B cell (primary cell): ENCODE measurements around the gene TUT7. TPM values are rescaled to one million over a fixed set of nuclear protein-coding genes. Genes with fewer than 3 reads are reported as not detected.
"Not testable (repeated sequence)": the region's sequence is repeated elsewhere in the genome, so short reads cannot be mapped to it uniquely, and the experiment has no call there.

Experiments used
- ATAC-seq: fragments of 200-7000 bp; cut with Tn5 transposase; one replicate; pipeline ENCODE4 v1.10.0; 2021; ENCODE audit warnings: low read depth, mild to moderate bottlenecking, moderate number of reproducible peaks, moderate library complexity
- CTCF ChIA-PET: fragments of 350-600 bp; sonication (Branson Sonifier 250); formaldehyde crosslinking; loops from one replicate; lab custom pipeline; 2021; ENCODE audit warnings: antibody characterized with exemption, inconsistent platforms; lab: Charles Lee
- POLR2A ChIA-PET: fragments of 350-600 bp; sonication (Branson Sonifier 250); formaldehyde crosslinking; loops from one replicate; lab custom pipeline; 2021; ENCODE audit warnings: antibody characterized with exemption; lab: Charles Lee
- DNase-seq: peaks from one replicate; pipeline ENCODE4 v3.0.0; 2013
- H2AFZ ChIP-seq: 2 replicates; pipeline ENCODE4 v1.6.1; 2012; ENCODE audit warnings: mild to moderate bottlenecking, low read depth, low read length; ENCODE audit not compliant: insufficient read depth, poor library complexity, severe bottlenecking
- H3K27ac ChIP-seq, 2 donors: 1 replicate in 1 of 2; 2 replicates in 1 of 2; pipeline ENCODE4 v1.5.1; 2012 to 2013; ENCODE audit warnings: low read length in 2 of 2, mild to moderate bottlenecking in 2 of 2, moderate library complexity in 1 of 2
- H3K27me3 ChIP-seq, 4 experiments: fragments of 200-600 bp in 1 of 4; sonication (generic) in 1 of 4; replicated peaks in 1 of 4; 1 replicate in 2 of 4; 2 replicates in 2 of 4; pipeline versions ENCODE4 v1.6.1 to v1.7.0; 2013 to 2016; ENCODE audit warnings: low read length in 3 of 4, mild to moderate bottlenecking in 2 of 4, mixed read lengths in 1 of 4, moderate library complexity in 1 of 4; ENCODE audit not compliant: insufficient read depth in 4 of 4, control insufficient read depth in 3 of 4; ENCODE audit errors: control extremely low read depth in 1 of 4
- H3K36me3 ChIP-seq, 2 experiments: replicated peaks in 1 of 2; 1 replicate in 1 of 2; 2 replicates in 1 of 2; pipeline versions ENCODE4 v1.6.1 to v1.7.1; 2013; ENCODE audit warnings: low read length in 1 of 2; ENCODE audit not compliant: insufficient read depth in 2 of 2, control insufficient read depth in 1 of 2; ENCODE audit errors: control extremely low read depth in 1 of 2, extremely low read depth in 1 of 2
- H3K4me1 ChIP-seq, 2 donors: fragments of 200-600 bp in 1 of 2; sonication (generic) in 1 of 2; 1 replicate in 1 of 2; 2 replicates in 1 of 2; pipeline versions ENCODE4 v1.5.1 to v1.6.1; 2013 to 2017; ENCODE audit warnings: low read length in 2 of 2; ENCODE audit not compliant: control insufficient read depth in 2 of 2, insufficient read depth in 2 of 2
- H3K4me2 ChIP-seq: replicated peaks from 2 replicates; pipeline ENCODE3; 2012; ENCODE audit warnings: mild to moderate bottlenecking, low read depth, low read length; ENCODE audit not compliant: poor library complexity, severe bottlenecking
- H3K4me3 ChIP-seq, 5 experiments: fragments of 200-600 bp in 1 of 5; sonication (generic) in 1 of 5; 1 replicate in 3 of 5; 2 replicates in 2 of 5; pipeline versions ENCODE4 v1.5.1 to v1.7.0; 2011 to 2016; ENCODE audit warnings: low read length in 4 of 5, mild to moderate bottlenecking in 4 of 5, low read depth in 2 of 5, control low read depth in 1 of 5, moderate library complexity in 1 of 5; ENCODE audit not compliant: insufficient read depth in 1 of 5; ENCODE audit errors: control extremely low read depth in 1 of 5, extremely low read depth in 1 of 5
- H3K79me2 ChIP-seq: fragments of 200-600 bp; sonication (generic); one replicate; pipeline ENCODE4 v1.6.0; 2016; ENCODE audit warnings: low read length; ENCODE audit not compliant: control insufficient read depth, insufficient read depth
- H3K9ac ChIP-seq: fragments of 200-600 bp; sonication (generic); 2 replicates; pipeline ENCODE4 v1.6.1; 2017; ENCODE audit warnings: mild to moderate bottlenecking, low read length, moderate library complexity
- H3K9me3 ChIP-seq, 3 donors: one replicate each; pipeline versions ENCODE4 v1.6.1 to v1.7.1; 2013; ENCODE audit warnings: low read length in 2 of 3; ENCODE audit not compliant: control insufficient read depth in 2 of 3, insufficient read depth in 1 of 3; ENCODE audit errors: control extremely low read depth in 1 of 3
- H4K20me1 ChIP-seq: 2 replicates; pipeline ENCODE4 v1.6.0; 2012; ENCODE audit warnings: mild to moderate bottlenecking, low read length; ENCODE audit not compliant: insufficient read depth, control insufficient read depth, poor library complexity, severe bottlenecking
- H3K27ac Mint-ChIP-seq: one replicate; pipeline ENCODE4 v1.8.0; 2021; ENCODE audit warnings: mixed read lengths
- H3K27me3 Mint-ChIP-seq: one replicate; pipeline ENCODE4 v1.8.0; 2021; ENCODE audit warnings: mixed read lengths
- H3K4me1 Mint-ChIP-seq: one replicate; pipeline ENCODE4 v1.8.0; 2021; ENCODE audit warnings: mixed read lengths
- H3K4me3 Mint-ChIP-seq: one replicate; pipeline ENCODE4 v1.8.0; 2021; ENCODE audit warnings: mixed read lengths
- H3K9me3 Mint-ChIP-seq: one replicate; pipeline ENCODE4 v1.8.0; 2022; ENCODE audit warnings: mixed read lengths; ENCODE audit not compliant: insufficient read depth
- CTCF ChIP-seq: fragments of 200-600 bp; IDR thresholded peaks from one replicate; pipeline ENCODE4 v1.8.0; 2022; ENCODE audit warnings: antibody characterized with exemption, mild to moderate bottlenecking
- EZH2 ChIP-seq: IDR thresholded peaks from 2 replicates; pipeline ENCODE4 v1.6.1; 2012; ENCODE audit warnings: borderline replicate concordance, low read depth, mild to moderate bottlenecking, moderate library complexity, low read length; ENCODE audit not compliant: insufficient read depth, poor library complexity, severe bottlenecking
- WGBS: methylation state at CpG from one replicate; pipeline ENCODE4 v1.1.5; 2013; ENCODE audit warnings: missing lambda C conversion rate; ENCODE audit not compliant: insufficient coverage; 5-methylcytosine and 5-hydroxymethylcytosine counted together
- intact Hi-C: fragments of 100-400 bp; cut with micrococcal nuclease; formaldehyde crosslinking; loops from one replicate; pipeline ENCODE4 v1.10.0; 2022
- polyA plus RNA-seq: library from polyadenylated mRNA; depleted of rRNA; stranded (reverse); fragments of >200 nt; gene quantifications from 2 replicates; pipeline ENCODE4 v1.2.3, GENCODE V29; 2012
- total RNA-seq, 2 donors: library from RNA; stranded (reverse); fragments of 120-200 nt in 1 of 2; gene quantifications; 1 replicate in 1 of 2; 2 replicates in 1 of 2; pipeline versions ENCODE4 v1.2.3 to v1.2.4, GENCODE V29; 2013 to 2022

TUT7 gene
- total and polyA plus RNA-seq, 2 donors (not counting 1 experiment from before 2014, with no cell fraction given): 18.3 to 70.7 TPM

- Histone ChIP-seq H3K4me3 (no peak overlapping the region), H3K27ac (no peak overlapping the region), H2AFZ (no peak overlapping the region), H4K20me1 (no peaks in the 10 kb centered on the region), H3K4me2 (no peak overlapping the region), H3K36me3 (peaks cover 7 to 90% of the 10 kb centered on the region in 2 experiments), H3K9me3 (no peaks in the 10 kb centered on the region), H3K9ac (no peak overlapping the region), H3K27me3 (no peaks in the 10 kb centered on the region), H3K4me1 (no peaks in the 10 kb centered on the region), H3K79me2 (no peaks in the 10 kb centered on the region)
- no peak for TF ChIP-seq EZH2
- TF ChIP-seq CTCF: no peak
- intact Hi-C loops: no loop called here
- 100% methylated on average over 1 of the region's 2 CpGs for WGBS
- ChIA-PET POLR2A (no interaction called here), CTCF (no interaction called here)
- ATAC-seq: no peak
- Mint-ChIP-seq H3K27me3 (no peaks in the 10 kb centered on the region), H3K9me3 (no peaks in the 10 kb centered on the region), H3K4me1 (no peaks in the 10 kb centered on the region), H3K4me3 (no peak overlapping the region), H3K27ac (no peak overlapping the region)
- no peak for DNase-seq
Observed at GRCh38 chr9:86300701-86301100, 53.5 kb downstream of the TUT7 start.

GRCh38 chr9:86298873-86299272 is 55.3 kb downstream of the TUT7 start:
- DNase-seq: no peak
- H3K4me1 Mint-ChIP-seq: no peaks in the 10 kb centered on the region
- Histone ChIP-seq H3K9ac (no peak overlapping the region), H3K79me2 (no peaks in the 10 kb centered on the region), H3K4me1 (no peaks in the 10 kb centered on the region), H3K4me3 (no peak overlapping the region), H2AFZ (no peak overlapping the region), H3K36me3 (peaks cover 0 to 73% of the 10 kb centered on the region in 2 experiments), H3K27ac (no peak overlapping the region), H3K27me3 (no peaks in the 10 kb centered on the region), H3K4me2 (no peak overlapping the region), H4K20me1 (no peaks in the 10 kb centered on the region), H3K9me3 (no peaks in the 10 kb centered on the region)
- WGBS: 87% methylated on average over 10 of the region's 11 CpGs
- intact Hi-C loops: no loop called here
- CTCF ChIA-PET: no interaction called here
- no peaks in the 10 kb centered on the region for H3K27me3 Mint-ChIP-seq
- no peak overlapping the region for H3K27ac Mint-ChIP-seq
- TF ChIP-seq CTCF: no peak
- TF ChIP-seq EZH2: no peak
- no peak overlapping the region for H3K4me3 Mint-ChIP-seq
- no peaks in the 10 kb centered on the region for H3K9me3 Mint-ChIP-seq
- ATAC-seq: no peak
- POLR2A ChIA-PET: no interaction called here

GRCh38 chr9:86290341-86290740 is 63.9 kb downstream of the TUT7 start:
- H4K20me1 ChIP-seq, H3K27ac Mint-ChIP-seq, H3K27me3 Mint-ChIP-seq, H3K4me1 Mint-ChIP-seq, H2AFZ ChIP-seq, CTCF ChIA-PET, DNase-seq, H3K36me3 ChIP-seq, H3K9me3 Mint-ChIP-seq, H3K27ac ChIP-seq, ATAC-seq, H3K4me2 ChIP-seq, H3K9ac ChIP-seq, H3K79me2 ChIP-seq, H3K4me3 Mint-ChIP-seq, H3K4me1 ChIP-seq, H3K27me3 ChIP-seq, H3K9me3 ChIP-seq, H3K4me3 ChIP-seq, intact Hi-C loops: not testable (repeated sequence)
- POLR2A ChIA-PET: interaction anchor here (0.6 kb wide), 1 partner anchor 548 kb away, joined by 5 read pairs; no protein-coding TSS in a partner anchor
- WGBS: 100% methylated on average over 3 of the region's 6 CpGs
